Activated T-helper 1 cell treated with anti-CD3 and anti-CD28 coated beads, Interleukin-2, amount 50 U/mL, for 16 hours (primary cell): ENCODE results near the gene CNTN1.
"Not testable (repeated sequence)": the region's sequence is repeated elsewhere in the genome, so short reads cannot be mapped to it uniquely, and the experiment has no call there.

Experiments
- DNase-seq, 2 donors: peaks; one replicate each; pipeline ENCODE4 v3.0.0-alpha.2; 2020; ENCODE audit warnings: low read depth in 1 of 2, low spot score in 1 of 2

The CNTN1 gene

DNA sequence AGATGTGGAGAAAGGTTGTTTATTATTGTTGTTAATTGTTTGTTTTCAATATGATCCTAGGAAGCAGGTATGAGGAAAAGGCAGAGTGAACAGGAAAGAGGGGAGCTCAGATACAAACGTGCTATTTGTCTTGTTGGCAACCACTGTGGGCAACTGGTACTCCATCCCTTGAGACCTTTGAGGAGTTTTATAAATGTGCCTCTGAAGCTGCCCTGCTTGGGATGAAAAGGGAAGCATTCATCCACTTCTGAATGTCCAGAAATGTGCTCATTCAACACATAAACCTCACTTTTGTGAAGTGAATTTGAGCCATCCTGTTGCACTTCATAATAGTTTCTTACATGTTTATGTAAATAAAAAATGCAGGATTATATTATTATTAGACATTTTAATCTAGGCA is 331.6 kb downstream of the CNTN1 start:
- no peak for DNase-seq

- no peak for DNase-seq
Measured at GRCh38 chr12:41026151-41026550, 333.9 kb downstream of the CNTN1 start.

DNA sequence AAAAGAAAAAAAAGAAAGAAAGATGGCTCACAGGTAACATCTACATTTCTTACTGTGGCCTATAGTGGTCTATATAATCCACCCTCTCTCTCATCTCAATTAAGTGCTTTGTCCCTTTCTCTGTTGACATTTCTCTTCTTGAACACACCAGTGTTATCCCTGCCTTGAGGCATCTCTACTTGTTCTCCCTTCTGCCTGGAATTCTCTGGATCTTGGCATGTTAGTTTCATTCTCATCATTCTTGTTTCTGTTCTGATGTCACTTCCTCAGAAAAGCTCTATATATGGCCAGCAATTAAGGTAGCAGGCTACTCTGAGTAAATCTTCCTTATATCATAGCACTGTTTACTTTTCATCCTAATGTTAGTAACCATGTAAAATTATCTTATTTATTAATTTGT is 340.1 kb downstream of the CNTN1 start:
- DNase-seq: no peak

- no peak for DNase-seq
Measured at GRCh38 chr12:41034686-41035085, 342.4 kb downstream of the CNTN1 start.

DNA sequence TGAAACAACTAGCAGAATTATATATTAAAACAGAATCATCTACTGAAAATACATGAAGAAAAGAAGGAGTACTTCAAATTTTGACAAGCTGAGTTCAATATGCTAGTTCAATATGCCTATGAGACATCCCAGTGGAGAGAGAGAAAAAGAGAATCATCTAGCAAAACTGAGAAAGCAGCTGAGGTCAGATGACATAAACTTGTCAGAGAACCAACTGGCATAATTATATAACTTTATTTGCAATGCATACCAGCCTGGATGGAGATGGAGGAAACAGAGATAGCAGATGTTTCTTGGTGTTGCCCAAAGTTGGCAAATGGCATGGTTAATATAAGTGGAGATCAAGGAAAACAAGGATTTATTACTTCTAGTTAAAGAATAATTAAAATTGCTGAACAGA is 347.2 kb downstream of the CNTN1 start:
- DNase-seq: no peak

- DNase-seq: no peak
Measured at GRCh38 chr12:41045509-41045908, 353.3 kb downstream of the CNTN1 start.

- no peak for DNase-seq
Measured at GRCh38 chr12:41049033-41049432, 356.8 kb downstream of the CNTN1 start.

GRCh38 chr12:41051954-41052353 is 359.7 kb downstream of the CNTN1 start:
- no peak for DNase-seq

GRCh38 chr12:41052441-41052840 is 360.2 kb downstream of the CNTN1 start:
- no peak for DNase-seq

DNA sequence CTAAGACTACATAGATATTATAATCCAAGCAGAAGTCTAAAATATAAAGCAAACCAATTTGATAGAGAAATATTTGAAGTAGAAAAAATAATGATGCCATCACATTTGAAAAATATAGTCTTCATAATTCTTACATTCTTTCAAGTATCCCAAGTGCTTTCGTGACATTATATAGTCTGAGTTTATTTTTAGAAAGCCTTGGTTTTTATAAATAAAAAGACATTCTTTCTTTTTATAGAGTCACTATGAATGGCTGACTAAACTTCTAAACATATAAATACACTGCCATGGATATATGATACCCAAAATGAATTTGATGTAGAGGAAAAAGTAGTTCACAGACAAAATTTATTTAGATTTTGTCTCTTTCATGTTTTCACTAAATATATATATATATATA is 360.8 kb downstream of the CNTN1 start:
- no peak for DNase-seq

- DNase-seq: no peak
Measured at GRCh38 chr12:41055875-41056577, 363.8 kb downstream of the CNTN1 start.

GRCh38 chr12:41058266-41058665 is 366.0 kb downstream of the CNTN1 start:
- no peak for DNase-seq

DNA sequence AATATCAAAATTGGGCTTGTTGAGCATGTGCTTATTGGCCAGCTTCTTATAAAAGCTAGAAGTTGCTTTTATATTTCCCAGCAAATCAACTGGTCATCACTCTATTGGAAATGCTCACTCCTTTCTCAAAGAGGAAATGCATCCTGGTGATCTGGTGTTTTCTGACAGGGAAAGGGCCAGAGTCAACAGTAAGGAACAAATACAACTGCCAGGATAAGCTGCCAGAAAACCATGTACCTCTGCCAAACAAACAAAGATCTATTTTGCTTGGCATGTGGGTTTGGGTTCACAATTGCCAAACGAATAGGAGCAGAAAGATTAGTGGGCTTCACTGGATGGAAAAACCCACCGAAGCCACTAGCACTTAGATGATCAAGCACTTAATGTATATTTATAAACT is 369.0 kb downstream of the CNTN1 start:
- DNase-seq: no peak

DNA sequence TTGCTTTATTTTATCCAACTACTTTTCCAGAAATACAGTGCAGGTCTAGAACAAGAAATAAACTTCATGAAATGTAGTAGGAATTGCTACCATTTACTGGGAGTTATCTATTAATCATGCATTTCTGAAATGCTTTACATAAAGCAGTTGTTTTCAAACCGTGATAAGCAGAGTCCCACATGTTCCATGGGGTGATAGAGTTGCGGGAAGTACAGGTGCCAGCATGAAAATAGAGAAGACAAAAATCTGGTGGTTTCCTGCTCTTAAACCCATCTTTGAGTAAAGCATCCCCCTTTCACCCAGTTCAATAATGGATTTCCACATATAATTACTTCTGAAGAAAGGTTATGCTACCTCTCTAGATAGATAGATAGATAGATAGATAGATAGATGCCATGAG is 372.2 kb downstream of the CNTN1 start:
- DNase-seq: no peak

DNA sequence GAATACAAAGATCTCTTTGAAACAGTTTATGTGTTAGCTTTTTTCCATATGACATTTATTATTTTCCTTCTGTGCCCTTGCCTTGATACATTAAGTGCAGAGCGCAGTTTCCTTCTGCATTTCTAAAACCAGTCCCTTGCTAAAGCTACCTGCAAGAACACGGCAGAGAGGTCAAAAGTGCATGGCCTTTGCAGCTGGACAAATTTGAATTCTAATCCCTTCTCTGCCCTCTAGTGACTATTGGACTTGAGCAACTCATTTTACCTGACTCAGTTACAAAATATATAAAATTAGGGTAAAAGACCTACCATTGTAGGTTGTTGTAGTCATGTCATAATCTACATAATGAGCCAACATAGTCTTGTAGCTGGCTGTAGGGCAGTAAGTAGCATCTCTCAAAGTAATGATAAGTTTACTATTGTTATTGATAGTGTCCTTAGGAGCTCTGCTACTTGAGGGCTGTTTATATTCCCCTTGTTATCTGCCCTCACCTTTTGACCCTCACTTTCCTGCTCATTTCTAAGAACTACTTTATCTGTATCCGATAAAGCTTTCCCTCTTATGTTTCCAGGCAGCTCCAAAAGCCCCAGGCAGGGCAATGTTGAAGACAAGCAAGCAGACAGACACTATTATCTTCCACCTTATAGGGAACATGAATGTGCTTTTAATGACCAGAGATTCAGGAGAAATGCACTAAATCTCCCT is 375.9 kb downstream of the CNTN1 start:
- DNase-seq: no peak

- DNase-seq: no peak
Measured at GRCh38 chr12:41073633-41074472, 381.6 kb downstream of the CNTN1 start.

GRCh38 chr12:41074473-41074769 is 382.2 kb downstream of the CNTN1 start:
- DNase-seq: no peak

DNA sequence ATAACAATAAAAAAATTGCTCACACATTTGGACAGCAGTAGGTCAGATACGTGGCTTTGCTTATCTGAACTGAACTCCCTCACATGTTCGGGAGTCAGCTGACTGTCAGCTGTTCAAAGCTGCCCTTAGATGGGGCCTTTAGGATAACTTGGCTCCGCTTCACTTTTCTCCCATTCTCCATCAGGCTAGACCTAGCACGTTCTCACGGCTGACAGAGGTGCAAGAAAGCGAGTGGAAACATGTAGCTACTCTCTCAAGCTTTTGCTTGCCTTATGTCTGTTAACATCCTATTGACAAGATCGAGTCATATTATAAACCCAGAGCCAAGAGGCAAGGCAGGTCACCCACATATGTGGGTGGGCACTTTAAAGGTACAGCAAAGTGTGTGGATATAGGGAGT is 383.9 kb downstream of the CNTN1 start:
- DNase-seq: no peak

DNA sequence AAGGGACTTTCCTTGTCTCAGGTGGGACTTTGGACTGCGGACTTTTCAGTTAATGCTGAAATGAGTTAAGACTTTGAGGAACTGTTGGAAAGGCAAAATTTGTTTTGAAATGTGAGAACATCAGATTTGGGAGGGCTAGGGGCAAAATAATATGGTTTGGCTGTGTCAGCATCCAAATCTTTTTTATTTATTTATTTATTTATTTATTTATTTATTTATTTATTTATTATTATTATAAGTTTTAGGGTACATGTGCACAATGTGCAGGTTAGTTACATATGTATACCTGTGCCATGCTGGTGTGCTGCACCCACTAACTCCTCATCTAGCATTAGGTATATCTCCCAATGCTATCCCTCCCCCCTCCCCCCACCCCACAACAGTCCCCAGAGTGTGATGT is 389.0 kb downstream of the CNTN1 start:
- not testable (repeated sequence) for DNase-seq

DNA sequence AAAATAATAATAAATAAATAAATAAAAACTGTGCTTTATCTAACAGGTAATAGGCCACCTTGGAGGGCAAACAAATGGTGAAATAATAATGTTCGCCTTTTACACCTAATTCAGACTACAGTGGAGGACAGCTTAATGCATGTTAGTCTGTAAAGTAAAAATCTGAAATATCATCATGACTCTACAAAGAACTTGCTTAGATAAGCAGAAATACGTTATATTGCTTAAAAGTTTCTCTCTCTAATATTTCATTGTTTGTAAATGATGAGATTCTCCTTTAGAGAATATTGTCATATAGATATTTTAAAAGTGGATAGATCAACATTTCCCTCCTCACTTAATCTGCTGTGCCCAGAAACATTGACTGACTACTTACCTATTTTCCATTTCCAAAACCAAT is 397.2 kb downstream of the CNTN1 start:
- no peak for DNase-seq

GRCh38 chr12:41092115-41092514 is 399.9 kb downstream of the CNTN1 start:
- DNase-seq: no peak

DNA sequence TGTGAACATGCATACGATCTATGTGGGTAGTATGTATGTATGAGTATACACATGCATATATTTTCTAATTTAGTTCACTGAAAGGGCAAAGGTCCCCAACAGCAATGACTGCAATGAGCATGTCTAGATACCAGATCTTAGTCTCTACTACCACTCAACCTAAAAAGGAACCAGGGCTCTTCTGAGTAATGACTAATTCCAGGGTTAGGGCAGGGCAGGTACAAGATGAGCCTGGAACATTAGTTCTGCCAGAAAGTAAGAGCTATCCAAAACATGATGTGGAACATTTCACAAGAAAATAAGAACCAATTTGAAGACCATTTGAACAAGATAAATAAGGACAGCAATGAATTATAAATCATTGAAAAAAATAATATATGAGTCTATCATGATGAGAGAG is 404.6 kb downstream of the CNTN1 start:
- DNase-seq: no peak
